Measurements from ENCODE around the gene RNF7.
"Not testable (repeated sequence)": the region's sequence is repeated elsewhere in the genome, so short reads cannot be mapped to it uniquely, and the experiment has no call there.

RNF7 gene

GRCh38 chr3:141735770-141736465 is 2.2 kb upstream of the RNF7 start:
- no peak for DNase-seq

- no peak for DNase-seq
These were observed 1.0 kb upstream of the RNF7 start for GRCh38 chr3:141737093-141737492.

GRCh38 chr3:141737678-141738021 is 448 bp upstream of the RNF7 start:
- no peak for DNase-seq

GRCh38 chr3:141738891-141739363 is 829 bp downstream of the RNF7 start:
- DNase-seq: no peak

- DNase-seq: no peak
These were observed 1.6 kb downstream of the RNF7 start for GRCh38 chr3:141739731-141740130.

- no peak for DNase-seq
These were observed 2.3 kb downstream of the RNF7 start for GRCh38 chr3:141740349-141740748.

GRCh38 chr3:141743305-141743704 is 5.2 kb downstream of the RNF7 start:
- DNase-seq: no peak

- no peak for DNase-seq
These were observed 8.9 kb downstream of the RNF7 start for GRCh38 chr3:141746962-141747361.

GRCh38 chr3:141753399-141753798 is 15.3 kb downstream of the RNF7 start:
- no peak for DNase-seq

GRCh38 chr3:141754032-141754431 is 15.9 kb downstream of the RNF7 start:
- DNase-seq: no peak

GRCh38 chr3:141762552-141762951 is 24.5 kb downstream of the RNF7 start:
- not testable (repeated sequence) for DNase-seq

- no peak for DNase-seq
These were observed 25.1 kb downstream of the RNF7 start, which contains the start of gene GRK7 for GRCh38 chr3:141763088-141763750. Gene GRK7 (plus strand): TSS chr3:141763408. CDS start chr3:141778285, 14,877 bp downstream.

GRCh38 chr3:141764045-141764444 is 25.9 kb downstream of the RNF7 start:
- DNase-seq: no peak

GRCh38 chr3:141764465-141764864 is 26.4 kb downstream of the RNF7 start:
- DNase-seq: no peak

GRCh38 chr3:141764986-141765385 is 26.9 kb downstream of the RNF7 start:
- DNase-seq: no peak

GRCh38 chr3:141767066-141767465 is 29.0 kb downstream of the RNF7 start:
- DNase-seq: no peak

- no peak for DNase-seq
These were observed 31.3 kb downstream of the RNF7 start for GRCh38 chr3:141769221-141769894.

- no peak for DNase-seq
These were observed 35.6 kb downstream of the RNF7 start for GRCh38 chr3:141773676-141774075.

GRCh38 chr3:141776376-141776775 is 38.3 kb downstream of the RNF7 start:
- no peak for DNase-seq

- DNase-seq: no peak
These were observed 38.8 kb downstream of the RNF7 start for GRCh38 chr3:141776885-141777284.

- no peak for DNase-seq
These were observed 40.1 kb downstream of the RNF7 start for GRCh38 chr3:141777957-141778813.

GRCh38 chr3:141779667-141780066 is 41.6 kb downstream of the RNF7 start:
- no peak for DNase-seq

- no peak for DNase-seq
These were observed 44.4 kb downstream of the RNF7 start for GRCh38 chr3:141782386-141782932.
